ENCODE measurements around the gene CNTROB. TPM values are rescaled to one million over a fixed set of nuclear protein-coding genes. Genes with fewer than 3 reads are reported as not detected.

CNTROB gene
- total and polyA plus RNA-seq, 10 of the 15 experiments (the other 5 are each of a cell fraction or from before 2014, with no cell fraction given), result 2.0 to 36.2 (median 28.2) TPM

GRCh38 chr17:7915611-7916384, 16.2 kb upstream of the CNTROB start, which contains the start of gene RNF227 (continued):
- TF ChIP-seq USF2 (IDR thresholded peaks at IDR 0.05; ENCODE audit: borderline replicate concordance, low read depth, low read length) (peak; percentile 87), SMARCA5 (IDR thresholded peaks at IDR 0.05) (0 out of 2 replicates have a peak, but pooled peaks have one; percentile 53)

GRCh38 chr17:7916385-7916682, 15.7 kb upstream of the CNTROB start:
- ChIA-PET SMC1A (ENCODE audit: uncharacterized antibody, unreplicated experiment) (interaction anchor here (0.9 to 3.5 kb wide), 8 partner anchors 10 to 429 kb away, joined by 3 to 21 read pairs (median 6); partner anchors contain the start of genes CNTROB and KCNAB3), CTCF (interaction anchor here (0.7 to 8.2 kb wide), 16 partner anchors 17 to 144 kb away, joined by 3 to 48 read pairs (median 4); partner anchors contain the start of genes CNTROB, CYB5D1, NAA38 and TRAPPC1), POLR2A (interaction anchor here (0.5 to 4.0 kb wide), 9 partner anchors 10 to 81 kb away, joined by 3 to 27 read pairs (median 4); partner anchors contain the start of genes CNTROB, KCNAB3, NAA38 and TRAPPC1), RAD21 (ENCODE audit: unreplicated experiment) (interaction anchor here (0.9 to 6.4 kb wide), 11 partner anchors 16 to 158 kb away, joined by 3 to 75 read pairs (median 4); partner anchors contain the start of genes CNTROB, KDM6B and TRAPPC1)
- Histone ChIP-seq H3K36me3 (ENCODE audit: control insufficient read depth in 2 of 2, insufficient read depth in 2 of 2, low read length in 1 of 2) (peaks cover 2 to 3% of the 10 kb centered on the region in 2 experiments), H3K27me3 (replicated peaks in 1 of 2; ENCODE audit: control insufficient read depth in 2 of 2, insufficient read depth in 2 of 2, low read length in 1 of 2) (no peaks in the 10 kb centered on the region), H3K9me3 (replicated peaks; ENCODE audit: control insufficient read depth, insufficient read depth, low read length) (no peaks in the 10 kb centered on the region), H3K79me2 (ENCODE audit: control insufficient read depth, insufficient read depth, low read length) (no peaks in the 10 kb centered on the region), H3K4me1 (ENCODE audit: control insufficient read depth, insufficient read depth, low read length) (peaks cover 10% of the 10 kb centered on the region), H3K9ac (ENCODE audit: control insufficient read depth, insufficient read depth, low read length) (peak overlapping the region; percentile 55; the same call in 1 of the 2 replicates), H3K4me3 (peak overlapping the region; percentile 56; the same call in 1 of the 2 replicates), H3K4me2 (ENCODE audit: control insufficient read depth, insufficient read depth) (peak overlapping the region; percentile 88), H2AFZ (ENCODE audit: control insufficient read depth, low read depth, low read length) (peak overlapping the region; percentile 94), H3K27ac (ENCODE audit: control insufficient read depth, insufficient read depth) (peak overlapping the region; percentile 33; the same call in 1 of the 2 replicates), H4K20me1 (ENCODE audit: control insufficient read depth, insufficient read depth) (no peaks in the 10 kb centered on the region)
- WGBS (ENCODE audit: insufficient coverage, insufficient replicate concordance, low lambda C conversion rate, missing lambda C conversion rate), result 72% methylated on average over 15 of the region's 15 CpGs
- intact Hi-C loops (cut with micrococcal nuclease; ENCODE audit: unreplicated experiment) (no loop called here), in situ Hi-C loops (cut with MboI) (no loop called here)
- no peak for FAIRE-seq
- no TSS peak for BruUV-seq (replicated peaks)
- ATAC-seq, result no peak
- no peak for DNase-seq (ENCODE audit: low read depth, low spot score)
- TF ChIP-seq ESRRA (IDR thresholded peaks at IDR 0.05; ENCODE audit: low read length), result no peak
- no peak for TF ChIP-seq ZNF622 (IDR thresholded peaks at IDR 0.05)
- TF ChIP-seq CHD2 (IDR thresholded peaks at IDR 0.05; ENCODE audit: borderline replicate concordance, low read depth, low read length), result no peak
- TF ChIP-seq, protein P1, sequence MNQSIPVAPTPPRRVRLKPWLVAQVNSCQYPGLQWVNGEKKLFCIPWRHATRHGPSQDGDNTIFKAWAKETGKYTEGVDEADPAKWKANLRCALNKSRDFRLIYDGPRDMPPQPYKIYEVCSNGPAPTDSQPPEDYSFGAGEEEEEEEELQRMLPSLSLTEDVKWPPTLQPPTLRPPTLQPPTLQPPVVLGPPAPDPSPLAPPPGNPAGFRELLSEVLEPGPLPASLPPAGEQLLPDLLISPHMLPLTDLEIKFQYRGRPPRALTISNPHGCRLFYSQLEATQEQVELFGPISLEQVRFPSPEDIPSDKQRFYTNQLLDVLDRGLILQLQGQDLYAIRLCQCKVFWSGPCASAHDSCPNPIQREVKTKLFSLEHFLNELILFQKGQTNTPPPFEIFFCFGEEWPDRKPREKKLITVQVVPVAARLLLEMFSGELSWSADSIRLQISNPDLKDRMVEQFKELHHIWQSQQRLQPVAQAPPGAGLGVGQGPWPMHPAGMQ (IDR thresholded peaks at IDR 0.05; ENCODE audit: borderline replicate concordance), result no peak
- no peak for TF ChIP-seq ZBTB40 (IDR thresholded peaks at IDR 0.05; ENCODE audit: borderline replicate concordance)
- no peak for TF ChIP-seq IKZF2 (IDR thresholded peaks at IDR 0.05)
- no peak for TF ChIP-seq ZBTB33 (IDR thresholded peaks at IDR 0.05)
- TF ChIP-seq MAX (IDR thresholded peaks at IDR 0.05; ENCODE audit: low read depth, low read length), result no peak
- TF ChIP-seq YBX1 (IDR thresholded peaks at IDR 0.05), result no peak
- no peak for TF ChIP-seq MYB (IDR thresholded peaks at IDR 0.05; ENCODE audit: borderline replicate concordance, low read depth, low read length)
